ENCODE results near the gene LRRC15. TPM values are rescaled to one million over a fixed set of nuclear protein-coding genes. Genes with fewer than 3 reads are reported as not detected.

Gene LRRC15
- polyA plus RNA-seq, 6 donors from 2014 or later, result not detected

DNA sequence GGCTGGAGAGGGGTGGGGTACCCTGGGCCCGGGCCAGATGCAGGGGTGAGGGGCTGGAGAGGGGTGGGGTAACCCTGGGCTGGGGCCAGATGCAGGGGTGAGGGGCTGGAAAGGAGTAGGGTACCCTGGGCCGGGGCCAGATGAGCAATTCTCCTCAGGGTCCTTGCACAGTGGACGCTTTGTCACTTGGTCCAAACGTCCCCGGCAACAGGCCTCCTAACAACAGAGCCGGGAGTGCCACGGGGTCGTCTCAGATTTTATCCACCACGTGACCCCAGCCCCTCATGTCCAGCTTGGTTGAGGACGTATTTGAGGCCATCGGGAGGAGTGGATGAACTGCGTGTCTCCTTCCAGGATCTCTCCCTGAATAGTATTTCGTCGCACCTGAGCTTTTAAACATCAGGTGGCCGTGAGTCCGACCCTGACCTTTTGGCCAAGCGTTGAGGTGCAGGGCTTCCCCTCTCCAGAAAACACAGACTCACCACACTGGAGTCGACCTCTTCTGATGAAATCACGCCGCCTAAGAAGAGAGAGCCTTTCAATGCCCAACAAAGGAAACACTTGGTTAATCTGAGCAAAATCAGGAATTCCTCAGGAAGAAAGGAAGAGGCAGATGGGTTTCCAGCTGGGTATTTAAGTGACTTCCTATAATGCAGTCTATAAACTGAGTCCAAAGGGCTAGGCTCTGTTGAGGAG is 12.8 kb upstream of the LRRC15 start:
- Mint-ChIP-seq H3K9me3 (peaks cover 0 to 2% (median 0%) of the 10 kb centered on the region in 7 donors), H3K27me3 (peaks cover 15 to 59% (median 55%) of the 10 kb centered on the region in 3 donors), H3K4me3 (no peak overlapping the region), H3K4me1 (no peaks in the 10 kb centered on the region), H3K27ac (no peak overlapping the region), H3K36me3 (no peaks in the 10 kb centered on the region)
- ATAC-seq (ENCODE audit: low read depth in 2 of 2), result no peak
- no peak for DNase-seq

DNA sequence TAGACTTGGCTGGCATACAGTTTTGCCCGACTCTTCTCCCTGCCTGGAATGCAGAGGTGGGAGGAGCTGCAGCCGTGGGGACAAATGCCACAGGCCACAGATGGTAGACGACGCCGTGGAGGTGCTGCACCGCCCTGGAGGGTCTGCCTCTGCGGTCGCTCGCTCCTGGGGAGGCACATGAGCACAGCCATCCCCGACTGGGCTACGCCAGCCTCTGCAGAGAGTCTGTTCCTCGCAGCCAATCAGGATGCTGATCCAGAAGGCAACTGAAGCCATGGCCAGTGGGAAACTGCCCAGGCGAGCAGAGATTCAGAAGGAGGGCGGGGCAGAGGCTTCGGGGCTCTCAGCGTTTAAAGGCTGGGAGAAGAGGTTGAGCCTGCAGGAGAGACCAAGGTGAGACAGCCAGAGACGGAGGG is 11.9 kb upstream of the LRRC15 start:
- ATAC-seq (ENCODE audit: low read depth in 2 of 2) (no peak), DNase-seq (no peak)
- H3K9me3 Mint-ChIP-seq, result peaks cover 0 to 2% (median 0%) of the 10 kb centered on the region in 7 donors
- no peak overlapping the region for H3K4me3 Mint-ChIP-seq
- H3K36me3 Mint-ChIP-seq, result no peaks in the 10 kb centered on the region
- H3K27ac Mint-ChIP-seq, result no peak overlapping the region
- H3K27me3 Mint-ChIP-seq, result peaks cover 15 to 59% (median 56%) of the 10 kb centered on the region in 3 donors
- no peaks in the 10 kb centered on the region for H3K4me1 Mint-ChIP-seq

DNA sequence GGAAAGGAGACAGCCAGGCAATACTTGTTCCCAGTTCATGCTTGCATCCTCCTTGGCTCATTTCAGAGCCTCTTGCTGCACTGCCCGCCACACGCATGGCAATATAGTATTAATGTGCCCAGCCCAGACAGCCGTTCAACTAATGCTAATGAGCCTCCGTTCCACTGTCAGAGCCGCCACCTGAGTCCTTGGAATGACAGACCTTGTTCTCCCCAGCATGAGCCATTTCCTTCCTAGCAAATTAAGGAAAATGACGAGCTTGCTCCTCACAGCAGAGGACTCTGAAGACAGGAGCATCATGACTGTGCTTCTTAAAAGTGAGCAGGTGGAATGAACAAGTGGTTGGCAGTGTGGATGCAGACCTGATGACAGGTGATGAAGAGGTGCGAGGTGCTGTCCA is 10.8 kb upstream of the LRRC15 start:
- ATAC-seq (ENCODE audit: low read depth in 2 of 2) (no peak), DNase-seq (no peak)
- Mint-ChIP-seq H3K27me3 (peaks cover 19 to 65% (median 62%) of the 10 kb centered on the region in 3 donors), H3K9me3 (peaks cover 0 to 2% (median 0%) of the 10 kb centered on the region in 7 donors), H3K4me1 (no peaks in the 10 kb centered on the region), H3K36me3 (no peaks in the 10 kb centered on the region), H3K4me3 (no peak overlapping the region), H3K27ac (no peak overlapping the region)

DNA sequence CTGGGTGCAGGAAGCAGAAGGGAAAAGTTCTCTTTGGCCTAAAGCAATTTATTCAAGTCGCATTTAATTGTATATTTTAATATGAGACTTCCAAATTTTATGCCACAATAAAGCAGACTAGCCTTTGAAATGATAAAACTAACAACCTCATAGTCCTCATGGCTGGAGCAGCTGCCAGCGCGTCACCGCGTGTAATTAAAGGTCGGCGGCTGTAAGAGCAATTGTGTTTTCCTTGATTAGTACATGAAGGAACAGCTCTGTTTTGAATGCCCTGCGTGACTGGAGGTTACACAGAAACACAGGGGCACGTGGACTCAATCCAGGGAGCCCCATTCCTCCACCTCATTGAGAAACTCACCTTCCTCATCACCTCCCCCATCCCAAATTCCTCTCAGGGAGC is 10.1 kb upstream of the LRRC15 start:
- Mint-ChIP-seq H3K36me3 (no peaks in the 10 kb centered on the region), H3K4me3 (no peak overlapping the region), H3K27me3 (peaks cover 24 to 70% (median 62%) of the 10 kb centered on the region in 3 donors), H3K27ac (peak overlapping the region in 1 of 6 donors; percentile 10), H3K4me1 (no peaks in the 10 kb centered on the region), H3K9me3 (peaks cover 0 to 2% (median 0%) of the 10 kb centered on the region in 7 donors)
- DNase-seq (no peak), ATAC-seq (ENCODE audit: low read depth in 2 of 2) (no peak)

DNA sequence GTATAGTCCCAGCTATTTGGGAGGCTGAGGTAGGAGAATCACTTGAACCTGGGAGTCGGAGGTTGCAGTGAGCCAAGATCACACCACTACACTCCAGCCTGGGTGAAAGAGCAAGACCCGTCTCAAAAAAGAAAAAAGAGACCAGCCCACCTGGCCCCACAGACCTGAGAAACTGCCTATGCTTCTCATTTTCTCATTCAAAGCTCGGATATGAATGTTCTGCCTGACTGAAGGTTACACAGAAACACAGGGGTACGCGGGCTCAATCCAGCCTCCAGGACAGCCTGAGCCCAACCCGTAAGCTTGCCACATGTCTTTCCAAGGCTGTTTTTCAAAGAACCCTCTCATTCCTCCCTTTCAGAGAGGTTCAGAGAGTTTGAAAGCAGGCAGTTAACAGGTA is 9.7 kb upstream of the LRRC15 start:
- DNase-seq (no peak), ATAC-seq (ENCODE audit: low read depth in 2 of 2) (no peak)
- no peak overlapping the region for H3K27ac Mint-ChIP-seq
- no peaks in the 10 kb centered on the region for H3K4me1 Mint-ChIP-seq
- peaks cover 0 to 2% (median 0%) of the 10 kb centered on the region in 7 donors for H3K9me3 Mint-ChIP-seq
- H3K27me3 Mint-ChIP-seq, result peaks cover 27 to 69% (median 59%) of the 10 kb centered on the region in 3 donors
- H3K4me3 Mint-ChIP-seq, result no peak overlapping the region
- H3K36me3 Mint-ChIP-seq, result no peaks in the 10 kb centered on the region

DNA sequence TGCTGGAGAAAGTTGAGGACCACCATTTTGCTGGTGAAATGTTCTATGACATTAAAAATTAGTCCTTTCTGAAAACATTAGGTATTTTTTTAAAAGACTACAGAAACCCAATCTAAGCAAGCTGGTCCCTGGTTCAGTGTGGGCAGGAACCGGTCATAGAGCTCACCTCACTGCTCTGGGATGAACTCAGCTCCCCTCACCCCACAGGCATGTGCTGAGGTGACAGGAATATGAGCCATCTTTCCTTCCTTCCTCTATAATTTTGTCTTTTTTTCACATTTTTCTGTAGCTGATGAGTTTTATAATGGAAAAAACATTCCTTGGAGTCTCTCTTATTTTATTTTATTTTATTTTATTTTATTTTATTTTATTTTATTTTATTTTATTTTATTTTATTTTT is 8.2 kb upstream of the LRRC15 start:
- H3K4me1 Mint-ChIP-seq, result no peaks in the 10 kb centered on the region
- no peaks in the 10 kb centered on the region for H3K36me3 Mint-ChIP-seq
- no peak for DNase-seq
- ATAC-seq (ENCODE audit: low read depth in 2 of 2), result no peak
- H3K4me3 Mint-ChIP-seq, result no peak overlapping the region
- no peak overlapping the region for H3K27ac Mint-ChIP-seq
- H3K9me3 Mint-ChIP-seq, result peaks cover 0 to 2% (median 0%) of the 10 kb centered on the region in 7 donors
- H3K27me3 Mint-ChIP-seq, result peaks cover 36 to 69% (median 56%) of the 10 kb centered on the region in 3 donors

DNA sequence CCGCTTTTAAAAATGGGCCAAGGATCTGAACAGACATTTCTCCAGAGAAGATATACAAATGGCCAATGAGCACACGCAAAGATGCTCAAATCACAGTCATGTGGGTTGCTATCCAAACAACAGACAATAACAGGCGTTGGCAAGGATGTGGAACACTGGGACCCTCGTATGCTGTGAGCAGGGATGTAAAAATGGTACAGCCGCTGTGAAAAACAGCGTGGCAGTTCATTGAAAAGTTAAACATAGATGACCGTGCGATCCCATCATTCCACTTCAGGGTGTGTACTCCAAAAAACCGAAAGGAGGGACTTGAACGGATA is 6.7 kb upstream of the LRRC15 start:
- peak overlapping the region in 1 of 8 donors; percentile 30 for H3K4me3 Mint-ChIP-seq
- no peaks in the 10 kb centered on the region for H3K36me3 Mint-ChIP-seq
- peaks cover 43 to 76% (median 61%) of the 10 kb centered on the region in 3 donors for H3K27me3 Mint-ChIP-seq
- H3K9me3 Mint-ChIP-seq, result peaks cover 0 to 2% (median 0%) of the 10 kb centered on the region in 7 donors
- no peak for DNase-seq
- no peak overlapping the region for H3K27ac Mint-ChIP-seq
- H3K4me1 Mint-ChIP-seq, result no peaks in the 10 kb centered on the region
- no peak for ATAC-seq (ENCODE audit: low read depth in 2 of 2)

DNA sequence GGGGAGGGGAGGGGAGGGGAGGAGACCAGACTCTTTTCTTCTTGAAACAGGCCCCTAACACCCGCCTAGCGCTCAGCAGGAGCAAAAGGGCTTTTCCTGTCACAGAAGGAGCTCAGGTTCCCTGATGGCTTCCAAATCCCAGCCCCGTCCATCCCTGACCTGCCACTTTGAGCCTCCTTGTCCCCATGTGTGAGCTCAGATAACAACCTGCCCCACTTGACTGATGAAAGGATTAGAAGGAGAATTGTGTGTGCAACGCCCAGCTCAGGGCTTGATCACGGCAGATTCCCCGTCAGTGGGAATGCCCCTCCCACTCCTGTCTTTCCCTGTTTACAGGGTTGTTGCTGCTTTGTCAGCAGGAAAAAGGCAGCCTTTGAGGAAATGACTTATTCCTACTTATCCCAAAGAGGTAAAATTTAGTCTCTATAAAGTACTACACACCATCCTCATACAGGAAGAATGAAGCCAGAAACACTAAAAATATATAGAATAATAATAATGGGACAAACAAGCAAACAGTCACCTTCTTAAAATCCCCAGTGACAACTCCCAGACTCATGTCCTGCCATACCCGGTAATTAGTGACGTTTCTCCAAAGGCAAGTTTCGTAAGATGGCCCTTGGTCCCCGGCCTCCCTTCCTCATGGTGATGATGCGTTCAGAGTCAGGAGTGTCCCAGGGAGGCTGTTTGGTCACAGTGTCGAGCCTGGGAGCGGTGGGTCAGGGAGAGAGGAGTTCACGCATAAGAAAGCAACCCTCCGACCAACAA is 6.1 kb upstream of the LRRC15 start:
- ATAC-seq (ENCODE audit: low read depth in 2 of 2) (no peak), DNase-seq (no peak)
- Mint-ChIP-seq H3K27ac (no peak overlapping the region), H3K4me1 (no peaks in the 10 kb centered on the region), H3K27me3 (peaks cover 43 to 80% (median 66%) of the 10 kb centered on the region in 3 donors), H3K9me3 (peaks cover 0 to 2% (median 0%) of the 10 kb centered on the region in 7 donors), H3K36me3 (no peaks in the 10 kb centered on the region), H3K4me3 (no peak overlapping the region)

DNA sequence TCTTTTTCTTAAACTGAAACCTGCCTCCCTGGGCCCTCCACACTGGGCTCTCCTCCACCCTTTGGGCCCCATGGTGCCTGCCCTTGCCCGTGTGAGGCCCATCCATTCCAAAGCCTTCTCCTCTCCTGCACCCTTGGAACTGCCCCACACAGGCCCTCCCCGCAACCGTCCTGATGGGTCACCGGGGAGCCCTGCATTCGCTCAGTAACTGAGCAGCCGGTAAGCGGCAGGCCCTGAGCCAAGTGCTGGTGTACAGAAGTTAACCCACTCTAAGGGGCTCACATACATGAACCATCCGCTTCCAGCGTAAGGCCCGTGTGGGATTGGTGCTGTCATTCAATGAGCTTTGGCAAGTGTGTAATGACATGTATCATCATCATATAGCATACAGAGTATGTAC is 5.4 kb upstream of the LRRC15 start:
- DNase-seq (no peak), ATAC-seq (ENCODE audit: low read depth in 2 of 2) (no peak)
- H3K27me3 Mint-ChIP-seq, result peaks cover 37 to 80% (median 66%) of the 10 kb centered on the region in 3 donors
- H3K4me1 Mint-ChIP-seq, result no peaks in the 10 kb centered on the region
- peaks cover 0 to 2% (median 0%) of the 10 kb centered on the region in 7 donors for H3K9me3 Mint-ChIP-seq
- H3K36me3 Mint-ChIP-seq, result no peaks in the 10 kb centered on the region
- H3K27ac Mint-ChIP-seq, result no peak overlapping the region
- no peak overlapping the region for H3K4me3 Mint-ChIP-seq

DNA sequence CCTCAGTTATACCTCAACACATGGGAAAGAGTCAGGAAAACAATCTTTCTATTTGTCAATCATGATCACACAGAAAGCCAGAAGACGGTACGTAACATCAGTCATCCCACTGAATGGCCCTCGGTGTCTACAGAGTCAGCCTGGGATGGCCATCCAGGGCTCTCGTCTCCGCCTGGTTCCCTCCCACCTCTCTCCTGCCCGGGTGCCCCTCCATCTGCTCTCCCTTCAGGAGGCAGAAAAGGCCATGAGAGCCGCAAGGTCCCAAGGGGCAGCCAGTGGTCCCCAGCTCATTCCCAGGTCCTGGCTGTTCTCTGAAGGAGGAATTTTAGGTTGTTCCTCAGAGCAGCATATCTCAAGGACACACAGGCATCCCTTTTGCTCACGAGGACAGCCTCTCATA is 4.4 kb upstream of the LRRC15 start:
- ATAC-seq (ENCODE audit: low read depth in 2 of 2), result no peak
- Mint-ChIP-seq H3K9me3 (peaks cover 0 to 2% (median 0%) of the 10 kb centered on the region in 7 donors), H3K27me3 (peaks cover 36 to 85% (median 72%) of the 10 kb centered on the region in 3 donors), H3K4me3 (no peak overlapping the region), H3K36me3 (no peaks in the 10 kb centered on the region), H3K4me1 (peaks cover 0 to 1% (median 0%) of the 10 kb centered on the region in 3 donors), H3K27ac (no peak overlapping the region)
- DNase-seq, result no peak

DNA sequence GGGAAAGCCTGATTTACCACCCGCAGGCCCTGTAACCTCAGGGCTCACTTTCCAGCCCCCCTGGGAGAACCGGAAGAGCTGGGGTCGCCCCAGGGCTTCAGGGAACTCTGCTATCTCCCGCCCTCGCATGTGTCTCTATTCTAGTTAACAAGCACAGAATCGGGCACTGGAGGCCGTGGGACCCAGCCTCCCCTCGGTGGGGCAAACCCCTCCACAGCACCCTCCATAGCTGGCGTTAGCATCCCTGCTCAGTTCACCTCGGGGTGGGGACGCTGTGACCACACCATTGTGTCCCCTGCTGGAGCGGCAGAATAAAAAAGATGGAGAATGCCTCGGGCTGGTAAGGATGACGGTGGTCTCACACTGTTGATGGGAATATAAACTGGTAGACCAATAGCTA is 3.5 kb upstream of the LRRC15 start:
- H3K27ac Mint-ChIP-seq, result no peak overlapping the region
- peaks cover 0 to 2% (median 0%) of the 10 kb centered on the region in 3 donors for H3K4me1 Mint-ChIP-seq
- no peak overlapping the region for H3K4me3 Mint-ChIP-seq
- ATAC-seq (ENCODE audit: low read depth in 2 of 2) (no peak), DNase-seq (no peak)
- H3K9me3 Mint-ChIP-seq, result no peaks in the 10 kb centered on the region
- H3K27me3 Mint-ChIP-seq, result peaks cover 40 to 85% (median 72%) of the 10 kb centered on the region in 3 donors
- no peaks in the 10 kb centered on the region for H3K36me3 Mint-ChIP-seq

DNA sequence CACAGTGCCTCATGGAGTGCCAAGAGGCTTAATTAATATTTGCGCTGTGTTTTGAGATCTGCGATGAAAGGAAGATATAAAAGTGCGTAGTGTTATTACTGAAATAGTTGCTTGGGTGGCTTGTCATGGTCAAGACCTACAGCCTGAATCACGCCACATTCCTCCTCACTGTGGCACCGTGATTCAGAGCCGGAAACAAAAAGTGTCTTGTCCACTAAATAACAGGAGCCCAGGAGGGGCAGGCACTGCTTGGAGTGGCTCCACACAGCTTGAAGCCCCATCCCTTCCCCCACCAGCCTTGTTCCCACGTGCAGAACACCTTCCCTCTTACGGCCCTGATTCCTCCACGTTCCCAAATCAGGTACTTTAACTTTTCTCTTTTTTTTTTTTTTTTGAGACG is 1.2 kb upstream of the LRRC15 start:
- Mint-ChIP-seq H3K27me3 (peaks cover 42 to 82% (median 79%) of the 10 kb centered on the region in 3 donors), H3K9me3 (no peaks in the 10 kb centered on the region), H3K27ac (no peak overlapping the region), H3K4me3 (no peak overlapping the region), H3K36me3 (no peaks in the 10 kb centered on the region), H3K4me1 (peaks cover 0 to 2% (median 0%) of the 10 kb centered on the region in 3 donors)
- DNase-seq, result no peak
- ATAC-seq (ENCODE audit: low read depth in 2 of 2), result no peak

DNA sequence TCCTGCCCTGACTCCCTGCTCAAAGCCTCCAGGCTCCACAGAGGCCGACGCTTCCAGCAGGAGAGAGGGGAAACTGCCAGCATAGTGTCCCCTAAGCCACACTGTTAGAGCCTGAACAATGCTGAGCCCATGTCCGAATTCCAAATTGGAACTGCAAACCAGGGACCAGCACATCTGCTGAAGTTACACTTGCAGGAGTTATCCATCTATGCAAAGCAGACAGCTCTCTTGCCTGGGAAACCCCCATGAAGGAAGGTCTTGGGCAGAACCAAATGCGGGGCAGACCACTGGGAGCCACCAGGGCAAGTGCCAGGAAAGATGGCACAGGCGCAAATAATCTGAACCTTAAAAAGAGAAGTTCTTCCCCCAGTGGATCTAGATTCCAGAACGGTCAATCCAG is 625 bp downstream of the LRRC15 start:
- ATAC-seq (ENCODE audit: low read depth in 2 of 2), result no peak
- Mint-ChIP-seq H3K9me3 (no peaks in the 10 kb centered on the region), H3K4me3 (no peak overlapping the region), H3K4me1 (peaks cover 0 to 2% (median 0%) of the 10 kb centered on the region in 3 donors), H3K36me3 (no peaks in the 10 kb centered on the region), H3K27ac (no peak overlapping the region), H3K27me3 (peaks cover 27 to 69% (median 68%) of the 10 kb centered on the region in 3 donors)
- no peak for DNase-seq

Measured in naive B cell (primary cell).